CD14-positive monocyte (primary cell): ENCODE data around the gene ANKRD29. TPM values are rescaled to one million over a fixed set of nuclear protein-coding genes. Genes with fewer than 3 reads are reported as not detected.

Experiments
- DNase-seq, 3 donors: peaks; one replicate each; pipeline ENCODE4 v3.0.0-alpha.2; 2011 to 2022
- H2AFZ ChIP-seq: 2 replicates; pipeline ENCODE4 v1.6.0; 2012; ENCODE audit warnings: mild to moderate bottlenecking, low read depth, low read length, inconsistent platforms; ENCODE audit not compliant: insufficient read depth, poor library complexity, severe bottlenecking
- H3K27ac ChIP-seq, 2 donors: 1 replicate in 1 of 2; 2 replicates in 1 of 2; pipeline ENCODE4 v1.5.1; 2012 to 2013; ENCODE audit warnings: low read length in 2 of 2, control low read depth in 1 of 2, inconsistent platforms in 1 of 2, low read depth in 1 of 2, mild to moderate bottlenecking in 1 of 2
- H3K27me3 ChIP-seq, 2 donors: one replicate each; pipeline versions ENCODE4 v1.6.0 to v1.6.1; 2011 to 2013; ENCODE audit warnings: low read length in 2 of 2; ENCODE audit not compliant: control insufficient read depth in 2 of 2, insufficient read depth in 2 of 2
- H3K36me3 ChIP-seq, 2 donors: replicated peaks in 1 of 2; 1 replicate in 1 of 2; 2 replicates in 1 of 2; pipeline versions ENCODE4 v1.5.1 to v1.6.1; 2012 to 2013; ENCODE audit warnings: low read length in 2 of 2, control low read depth in 1 of 2, inconsistent platforms in 1 of 2, mild to moderate bottlenecking in 1 of 2; ENCODE audit not compliant: insufficient read depth in 2 of 2, control insufficient read depth in 1 of 2
- H3K4me1 ChIP-seq, 2 donors: 1 replicate in 1 of 2; 2 replicates in 1 of 2; pipeline versions ENCODE4 v1.5.1 to v1.6.1; 2012 to 2013; ENCODE audit warnings: low read length in 2 of 2, control low read depth in 1 of 2, inconsistent platforms in 1 of 2, mild to moderate bottlenecking in 1 of 2, moderate library complexity in 1 of 2; ENCODE audit not compliant: insufficient read depth in 2 of 2, control insufficient read depth in 1 of 2
- H3K4me2 ChIP-seq: replicated peaks from 2 replicates; pipeline ENCODE3; 2012; ENCODE audit warnings: low read length, moderate library complexity, mild to moderate bottlenecking; ENCODE audit not compliant: poor library complexity, severe bottlenecking; ENCODE audit errors: extremely low read depth
- H3K4me3 ChIP-seq, 3 experiments: fragments of 200-600 bp in 1 of 3; sonication (generic) in 1 of 3; replicated peaks in 1 of 3; 1 replicate in 2 of 3; 2 replicates in 1 of 3; pipeline ENCODE4 v1.5.1; 2011 to 2013; ENCODE audit warnings: low read length in 3 of 3, mild to moderate bottlenecking in 3 of 3, control low read depth in 2 of 3, low read depth in 2 of 3, inconsistent platforms in 1 of 3, moderate library complexity in 1 of 3
- H3K79me2 ChIP-seq: 2 replicates; pipeline ENCODE4 v1.6.0; 2012; ENCODE audit warnings: mild to moderate bottlenecking, control low read depth, inconsistent platforms, low read length, moderate library complexity; ENCODE audit not compliant: insufficient read depth
- H3K9ac ChIP-seq: 2 replicates; pipeline ENCODE4 v1.6.0; 2017; ENCODE audit warnings: low read length, mild to moderate bottlenecking; ENCODE audit not compliant: insufficient read depth, poor library complexity, severe bottlenecking
- H3K9me3 ChIP-seq, 2 donors: replicated peaks in 1 of 2; 1 replicate in 1 of 2; 2 replicates in 1 of 2; pipeline versions ENCODE4 v1.5.1 to v1.6.1; 2012 to 2013; ENCODE audit warnings: low read length in 2 of 2, control low read depth in 1 of 2; ENCODE audit not compliant: control insufficient read depth in 1 of 2, insufficient read depth in 1 of 2
- H4K20me1 ChIP-seq: 2 replicates; pipeline ENCODE4 v1.6.0; 2012; ENCODE audit warnings: mild to moderate bottlenecking, low read length, control low read depth, moderate library complexity; ENCODE audit not compliant: insufficient read depth
- H3K27ac Mint-ChIP-seq, 7 donors: one replicate each; pipeline ENCODE4 v1.8.0; 2020; ENCODE audit warnings: mild to moderate bottlenecking in 7 of 7, mixed read lengths in 7 of 7, moderate library complexity in 6 of 7, inconsistent platforms in 2 of 7
- H3K27me3 Mint-ChIP-seq, 3 donors: one replicate each; pipeline ENCODE4 v1.8.0; 2021 to 2022; ENCODE audit warnings: low read depth in 3 of 3, mild to moderate bottlenecking in 3 of 3, mixed read lengths in 3 of 3, moderate library complexity in 3 of 3, inconsistent platforms in 1 of 3
- H3K36me3 Mint-ChIP-seq, 2 donors: one replicate each; pipeline ENCODE4 v1.8.0; 2020; ENCODE audit warnings: mixed read lengths in 2 of 2, inconsistent platforms in 1 of 2, mild to moderate bottlenecking in 1 of 2
- H3K4me1 Mint-ChIP-seq: one replicate; pipeline ENCODE4 v1.8.0; 2020; ENCODE audit warnings: mild to moderate bottlenecking, mixed read lengths
- H3K4me3 Mint-ChIP-seq, 2 donors: one replicate each; pipeline ENCODE4 v1.8.0; 2020; ENCODE audit warnings: mild to moderate bottlenecking in 2 of 2, mixed read lengths in 2 of 2, moderate library complexity in 1 of 2
- H3K9me3 Mint-ChIP-seq, 7 donors: one replicate each; pipeline ENCODE4 v1.8.0; 2020 to 2022; ENCODE audit warnings: mixed read lengths in 7 of 7, mild to moderate bottlenecking in 6 of 7, moderate library complexity in 6 of 7, inconsistent platforms in 2 of 7
- CTCF ChIP-seq: fragments of 200-600 bp; IDR thresholded peaks from one replicate; pipeline ENCODE4 v1.8.0; 2022; ENCODE audit warnings: antibody characterized with exemption, mild to moderate bottlenecking
- WGBS: methylation state at CpG from one replicate; pipeline ENCODE4 v1.1.5; 2013; ENCODE audit warnings: missing lambda C conversion rate; ENCODE audit not compliant: insufficient coverage; 5-methylcytosine and 5-hydroxymethylcytosine counted together
- intact Hi-C, 2 donors: fragments of 100-400 bp; cut with micrococcal nuclease; formaldehyde crosslinking; loops; one replicate each; pipeline versions ENCODE4 v1.15.0 to v1.15.1; 2023
- polyA plus RNA-seq, 3 donors: library from polyadenylated mRNA; depleted of rRNA in 1 of 3; unstranded in 2 of 3; stranded (reverse) in 1 of 3; fragments of 300-500 nt in 2 of 3; fragments of >200 nt in 1 of 3; fragmentation: Illumina TruSeq in 2 of 3; gene quantifications; 1 replicate in 2 of 3; 2 replicates in 1 of 3; pipeline ENCODE4 v1.2.3, GENCODE V29; 2012 to 2021

ANKRD29 gene
- polyA plus RNA-seq, 3 donors: 0.03 to 0.11 TPM; not detected in 1

- TF ChIP-seq CTCF: no peak
- Histone ChIP-seq H3K79me2 (no peaks in the 10 kb centered on the region), H3K9ac (no peak overlapping the region), H3K27me3 (no peaks in the 10 kb centered on the region), H3K4me1 (no peaks in the 10 kb centered on the region), H3K4me2 (no peak overlapping the region), H3K27ac (no peak overlapping the region), H4K20me1 (no peaks in the 10 kb centered on the region), H3K9me3 (peaks cover 0 to 3% of the 10 kb centered on the region in 2 donors), H2AFZ (no peak overlapping the region), H3K4me3 (no peak overlapping the region), H3K36me3 (no peaks in the 10 kb centered on the region)
- Mint-ChIP-seq H3K4me1 (peaks cover 4% of the 10 kb centered on the region), H3K27me3 (peaks cover 10 to 12% (median 10%) of the 10 kb centered on the region in 3 donors), H3K9me3 (peaks cover 0 to 10% (median 6%) of the 10 kb centered on the region in 7 donors), H3K4me3 (no peak overlapping the region), H3K36me3 (no peaks in the 10 kb centered on the region), H3K27ac (no peak overlapping the region)
- no peak for DNase-seq
- intact Hi-C loops: no loop called here
- 84% methylated on average over 5 of the region's 6 CpGs for WGBS
These were observed 41.3 kb upstream of the ANKRD29 start for GRCh38 chr18:23703987-23704384.

GRCh38 chr18:23703057-23703986 is 40.6 kb upstream of the ANKRD29 start:
- H3K4me3 ChIP-seq: no peak overlapping the region
- intact Hi-C loops: no loop called here

More at GRCh38 chr18:23703057-23703986, 40.6 kb upstream of the ANKRD29 start:
- Mint-ChIP-seq H3K36me3 (no peaks in the 10 kb centered on the region), H3K4me1 (peaks cover 4% of the 10 kb centered on the region), H3K27me3 (peaks cover 10 to 12% (median 10%) of the 10 kb centered on the region in 3 donors), H3K9me3 (peaks cover 0 to 10% (median 6%) of the 10 kb centered on the region in 7 donors), H3K4me3 (no peak overlapping the region), H3K27ac (no peak overlapping the region)
- H2AFZ ChIP-seq: no peak overlapping the region
- no peaks in the 10 kb centered on the region for H3K36me3 ChIP-seq
- WGBS: 79% methylated on average over 3 of the region's 6 CpGs
- H3K9me3 ChIP-seq: peaks cover 0 to 3% of the 10 kb centered on the region in 2 donors
- no peak for DNase-seq
- H3K79me2 ChIP-seq: no peaks in the 10 kb centered on the region
- no peak for TF ChIP-seq CTCF
- no peaks in the 10 kb centered on the region for H3K27me3 ChIP-seq
- no peak overlapping the region for H3K9ac ChIP-seq
- H3K4me1 ChIP-seq: no peaks in the 10 kb centered on the region
- H3K27ac ChIP-seq: no peak overlapping the region
- H4K20me1 ChIP-seq: no peaks in the 10 kb centered on the region
- no peak overlapping the region for H3K4me2 ChIP-seq
